ENCODE results near the gene CLRN1. TPM values are rescaled to one million over a fixed set of nuclear protein-coding genes. Genes with fewer than 3 reads are reported as not detected.

Gene CLRN1
- total RNA-seq, 1 donor from 2014 or later, result not detected

GRCh38 chr3:150970665-150971324 is 1.7 kb downstream of the CLRN1 start:
- intact Hi-C loops (cut with DNase I), result no loop called here
- Histone ChIP-seq H3K4me1 (no peaks in the 10 kb centered on the region), H3K36me3 (no peaks in the 10 kb centered on the region), H3K9me3 (no peaks in the 10 kb centered on the region), H3K27ac (no peak overlapping the region), H3K27me3 (no peaks in the 10 kb centered on the region), H3K4me3 (no peak overlapping the region)
- no peak for DNase-seq (ENCODE audit: extremely low spot score in 2 of 2)
- TF ChIP-seq POLR2AphosphoS5 (IDR thresholded peaks at IDR 0.05; ENCODE audit: insufficient read depth in 1 of 2, low read depth in 1 of 2), result no peak
- no peak for TF ChIP-seq POLR2A (IDR thresholded peaks at IDR 0.05)
- TF ChIP-seq, protein P1, sequence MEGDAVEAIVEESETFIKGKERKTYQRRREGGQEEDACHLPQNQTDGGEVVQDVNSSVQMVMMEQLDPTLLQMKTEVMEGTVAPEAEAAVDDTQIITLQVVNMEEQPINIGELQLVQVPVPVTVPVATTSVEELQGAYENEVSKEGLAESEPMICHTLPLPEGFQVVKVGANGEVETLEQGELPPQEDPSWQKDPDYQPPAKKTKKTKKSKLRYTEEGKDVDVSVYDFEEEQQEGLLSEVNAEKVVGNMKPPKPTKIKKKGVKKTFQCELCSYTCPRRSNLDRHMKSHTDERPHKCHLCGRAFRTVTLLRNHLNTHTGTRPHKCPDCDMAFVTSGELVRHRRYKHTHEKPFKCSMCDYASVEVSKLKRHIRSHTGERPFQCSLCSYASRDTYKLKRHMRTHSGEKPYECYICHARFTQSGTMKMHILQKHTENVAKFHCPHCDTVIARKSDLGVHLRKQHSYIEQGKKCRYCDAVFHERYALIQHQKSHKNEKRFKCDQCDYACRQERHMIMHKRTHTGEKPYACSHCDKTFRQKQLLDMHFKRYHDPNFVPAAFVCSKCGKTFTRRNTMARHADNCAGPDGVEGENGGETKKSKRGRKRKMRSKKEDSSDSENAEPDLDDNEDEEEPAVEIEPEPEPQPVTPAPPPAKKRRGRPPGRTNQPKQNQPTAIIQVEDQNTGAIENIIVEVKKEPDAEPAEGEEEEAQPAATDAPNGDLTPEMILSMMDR (IDR thresholded peaks at IDR 0.05), result no peak

- intact Hi-C loops (cut with DNase I), result no loop called here
Observed at GRCh38 chr3:150968341-150969035, 4.0 kb downstream of the CLRN1 start.

GRCh38 chr3:150965436-150965835 is 7.1 kb downstream of the CLRN1 start:
- intact Hi-C loops (cut with DNase I), result no loop called here
- no peaks in the 10 kb centered on the region for H3K27me3 ChIP-seq
- H3K36me3 ChIP-seq, result no peaks in the 10 kb centered on the region
- no peak for DNase-seq (ENCODE audit: extremely low spot score in 2 of 2)
- H3K9me3 ChIP-seq, result no peaks in the 10 kb centered on the region
- H3K4me1 ChIP-seq, result no peaks in the 10 kb centered on the region
- H3K27ac ChIP-seq, result no peak overlapping the region
- H3K4me3 ChIP-seq, result no peak overlapping the region
- TF ChIP-seq, protein P1 (IDR thresholded peaks at IDR 0.05), result no peak
- TF ChIP-seq POLR2A (IDR thresholded peaks at IDR 0.05), result no peak

More at GRCh38 chr3:150968341-150969035, 4.0 kb downstream of the CLRN1 start:
- no peak overlapping the region for H3K4me3 ChIP-seq
- no peaks in the 10 kb centered on the region for H3K36me3 ChIP-seq
- DNase-seq (ENCODE audit: extremely low spot score in 2 of 2), result no peak
- H3K9me3 ChIP-seq, result no peaks in the 10 kb centered on the region
- no peaks in the 10 kb centered on the region for H3K4me1 ChIP-seq
- H3K27me3 ChIP-seq, result no peaks in the 10 kb centered on the region
- TF ChIP-seq POLR2A (IDR thresholded peaks at IDR 0.05) (no peak), POLR2AphosphoS5 (IDR thresholded peaks at IDR 0.05; ENCODE audit: insufficient read depth in 1 of 2, low read depth in 1 of 2) (no peak)
- TF ChIP-seq, protein P1 (IDR thresholded peaks at IDR 0.05), result no peak
- H3K27ac ChIP-seq, result no peak overlapping the region

- DNase-seq (ENCODE audit: extremely low spot score in 2 of 2), result no peak
- Histone ChIP-seq H3K27me3 (no peaks in the 10 kb centered on the region), H3K27ac (no peak overlapping the region), H3K36me3 (no peaks in the 10 kb centered on the region), H3K4me1 (no peaks in the 10 kb centered on the region), H3K9me3 (no peaks in the 10 kb centered on the region), H3K4me3 (no peak overlapping the region)
- TF ChIP-seq POLR2A (IDR thresholded peaks at IDR 0.05), result no peak
- no peak for TF ChIP-seq POLR2AphosphoS5 (IDR thresholded peaks at IDR 0.05; ENCODE audit: insufficient read depth in 1 of 2, low read depth in 1 of 2)
- intact Hi-C loops (cut with DNase I), result no loop called here
Observed at GRCh38 chr3:150961949-150962348, 10.6 kb downstream of the CLRN1 start.

GRCh38 chr3:150960708-150961684 is 11.5 kb downstream of the CLRN1 start:
- Histone ChIP-seq H3K36me3 (no peaks in the 10 kb centered on the region), H3K9me3 (no peaks in the 10 kb centered on the region), H3K4me1 (no peaks in the 10 kb centered on the region), H3K4me3 (no peak overlapping the region), H3K27me3 (no peaks in the 10 kb centered on the region), H3K27ac (no peak overlapping the region)
- no peak for DNase-seq (ENCODE audit: extremely low spot score in 2 of 2)
- intact Hi-C loops (cut with DNase I), result no loop called here
- TF ChIP-seq POLR2AphosphoS5 (IDR thresholded peaks at IDR 0.05; ENCODE audit: insufficient read depth in 1 of 2, low read depth in 1 of 2) (no peak), POLR2A (IDR thresholded peaks at IDR 0.05) (no peak)
- TF ChIP-seq, protein P1 (IDR thresholded peaks at IDR 0.05), result no peak

All from vagina (tissue), 2 donors.